ENCODE results near the gene RAB21. TPM values are rescaled to one million over a fixed set of nuclear protein-coding genes. Genes with fewer than 3 reads are reported as not detected.
"Not testable (repeated sequence)": the region's sequence is repeated elsewhere in the genome, so short reads cannot be mapped to it uniquely, and the experiment has no call there.

The RAB21 gene
- total and polyA plus RNA-seq, 8 donors = 4.0 to 38.1 (median 21.6) TPM

DNA sequence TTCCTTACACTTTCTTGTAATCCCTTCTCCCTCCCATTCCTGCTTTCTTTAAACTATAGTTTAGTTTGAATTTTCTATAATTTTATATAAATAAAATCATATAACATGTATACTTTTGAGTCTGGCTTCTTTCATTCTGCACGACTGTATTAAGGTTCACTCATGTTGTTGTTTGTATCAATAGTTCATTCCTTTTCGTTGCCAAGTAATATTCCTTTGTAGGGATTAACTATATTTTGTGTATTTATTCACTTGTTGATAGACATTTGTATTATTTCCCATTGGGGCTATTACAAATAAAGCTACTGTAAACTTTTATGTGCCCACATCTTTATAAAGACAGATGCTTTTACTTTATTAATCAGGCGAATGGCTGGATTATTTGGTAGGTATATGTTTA lies 45.5 kb downstream of the RAB21 start:
- no peaks in the 10 kb centered on the region for H3K4me1 ChIP-seq
- ATAC-seq = no peak
- TF ChIP-seq, protein P1, sequence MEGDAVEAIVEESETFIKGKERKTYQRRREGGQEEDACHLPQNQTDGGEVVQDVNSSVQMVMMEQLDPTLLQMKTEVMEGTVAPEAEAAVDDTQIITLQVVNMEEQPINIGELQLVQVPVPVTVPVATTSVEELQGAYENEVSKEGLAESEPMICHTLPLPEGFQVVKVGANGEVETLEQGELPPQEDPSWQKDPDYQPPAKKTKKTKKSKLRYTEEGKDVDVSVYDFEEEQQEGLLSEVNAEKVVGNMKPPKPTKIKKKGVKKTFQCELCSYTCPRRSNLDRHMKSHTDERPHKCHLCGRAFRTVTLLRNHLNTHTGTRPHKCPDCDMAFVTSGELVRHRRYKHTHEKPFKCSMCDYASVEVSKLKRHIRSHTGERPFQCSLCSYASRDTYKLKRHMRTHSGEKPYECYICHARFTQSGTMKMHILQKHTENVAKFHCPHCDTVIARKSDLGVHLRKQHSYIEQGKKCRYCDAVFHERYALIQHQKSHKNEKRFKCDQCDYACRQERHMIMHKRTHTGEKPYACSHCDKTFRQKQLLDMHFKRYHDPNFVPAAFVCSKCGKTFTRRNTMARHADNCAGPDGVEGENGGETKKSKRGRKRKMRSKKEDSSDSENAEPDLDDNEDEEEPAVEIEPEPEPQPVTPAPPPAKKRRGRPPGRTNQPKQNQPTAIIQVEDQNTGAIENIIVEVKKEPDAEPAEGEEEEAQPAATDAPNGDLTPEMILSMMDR (IDR thresholded peaks at IDR 0.05) = no peak
- H3K27ac ChIP-seq = no peak overlapping the region
- intact Hi-C loops (cut with DNase I) = no loop called here
- no peaks in the 10 kb centered on the region for H3K36me3 ChIP-seq
- no peaks in the 10 kb centered on the region for H3K9me3 ChIP-seq
- WGBS, 2 donors = 78 to 79% methylated on average over 3 of the region's 3 CpGs
- no peak for FAIRE-seq
- no peak for DNase-seq
- H3K27me3 ChIP-seq = no peaks in the 10 kb centered on the region
- H3K4me3 ChIP-seq = no peak overlapping the region

DNA sequence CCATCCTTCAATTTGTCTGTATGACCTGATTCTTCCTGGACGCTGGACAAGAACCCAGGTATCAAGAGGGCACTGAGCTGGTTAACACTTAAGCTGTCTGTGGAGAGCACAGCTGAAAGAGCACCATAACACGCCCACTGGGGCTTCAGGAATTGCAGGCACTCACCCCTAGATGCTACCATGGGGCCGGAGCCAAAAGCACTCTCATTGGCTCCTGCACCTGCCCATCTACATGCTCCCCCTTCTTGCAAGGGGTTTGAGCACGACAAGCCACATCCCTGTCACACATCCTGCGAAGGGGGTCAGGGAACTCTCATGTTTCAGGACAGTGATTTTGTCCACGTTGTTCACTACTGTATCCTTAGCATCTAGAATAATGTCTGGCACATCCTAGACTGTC lies 49.8 kb downstream of the RAB21 start:
- no peak overlapping the region for H3K4me3 ChIP-seq
- no peaks in the 10 kb centered on the region for H3K4me1 ChIP-seq
- no peak for DNase-seq
- H3K36me3 ChIP-seq = no peaks in the 10 kb centered on the region
- TF ChIP-seq, protein P1 (IDR thresholded peaks at IDR 0.05) = no peak
- WGBS, 2 donors = 51 to 63% methylated on average over 6 of the region's 6 CpGs
- no peak for ATAC-seq
- intact Hi-C loops (cut with DNase I) = no loop called here
- H3K27me3 ChIP-seq = no peaks in the 10 kb centered on the region
- H3K9me3 ChIP-seq = no peaks in the 10 kb centered on the region
- H3K27ac ChIP-seq = no peak overlapping the region
- FAIRE-seq = no peak

DNA sequence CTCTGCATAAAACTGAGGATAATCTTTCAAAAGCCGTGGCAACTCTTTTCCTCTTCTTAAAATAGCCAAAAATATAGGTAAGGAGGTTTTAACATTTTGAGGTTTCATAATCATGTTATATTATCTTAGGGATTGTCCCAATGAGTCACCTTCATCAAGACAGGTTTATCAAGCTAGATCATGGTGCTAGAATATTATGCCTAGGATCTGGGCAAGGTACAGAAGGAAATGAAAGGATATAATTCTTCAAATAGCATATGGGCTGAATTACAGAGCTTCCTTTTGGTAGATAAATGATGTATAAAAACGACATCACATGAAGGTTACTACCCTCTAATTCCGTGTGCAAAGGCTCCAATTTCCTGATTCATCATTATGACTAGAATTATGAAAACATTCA lies 56.3 kb downstream of the RAB21 start:
- intact Hi-C loops (cut with DNase I) = no loop called here
- ATAC-seq = no peak
- Histone ChIP-seq H3K4me3 (no peak overlapping the region), H3K4me1 (no peaks in the 10 kb centered on the region), H3K9me3 (no peaks in the 10 kb centered on the region), H3K27me3 (no peaks in the 10 kb centered on the region), H3K27ac (no peak overlapping the region), H3K36me3 (no peaks in the 10 kb centered on the region)
- TF ChIP-seq, protein P1 (IDR thresholded peaks at IDR 0.05) = no peak
- 32 to 37% methylated on average over 3 of the region's 3 CpGs for WGBS, 2 donors
- FAIRE-seq = no peak
- no peak for DNase-seq

DNA sequence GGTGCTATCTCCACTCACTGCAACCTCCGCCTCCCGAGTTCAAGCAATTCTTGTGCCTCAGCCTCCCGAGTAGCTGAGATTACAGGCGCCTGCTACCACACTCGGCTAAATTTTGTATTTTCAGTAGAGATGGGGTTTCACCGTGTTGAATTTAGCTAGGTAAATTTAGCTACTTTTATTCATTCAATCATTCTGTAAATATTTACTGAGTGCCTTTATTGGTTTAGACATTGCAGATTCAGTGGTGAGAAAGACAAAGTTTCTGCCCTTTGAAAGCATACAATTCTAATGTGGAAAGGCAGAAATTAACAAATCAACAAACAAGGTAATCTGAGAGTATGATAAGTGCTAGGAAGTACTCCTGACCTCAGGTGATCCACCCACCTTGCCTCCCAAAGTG lies 60.6 kb downstream of the RAB21 start:
- H3K27ac ChIP-seq; H3K27me3 ChIP-seq; ATAC-seq; intact Hi-C loops (cut with DNase I); DNase-seq; H3K36me3 ChIP-seq; H3K9me3 ChIP-seq; H3K4me1 ChIP-seq; H3K4me3 ChIP-seq; FAIRE-seq: not testable (repeated sequence)
- 51 to 61% methylated on average over 6 of the region's 6 CpGs for WGBS, 2 donors

DNA sequence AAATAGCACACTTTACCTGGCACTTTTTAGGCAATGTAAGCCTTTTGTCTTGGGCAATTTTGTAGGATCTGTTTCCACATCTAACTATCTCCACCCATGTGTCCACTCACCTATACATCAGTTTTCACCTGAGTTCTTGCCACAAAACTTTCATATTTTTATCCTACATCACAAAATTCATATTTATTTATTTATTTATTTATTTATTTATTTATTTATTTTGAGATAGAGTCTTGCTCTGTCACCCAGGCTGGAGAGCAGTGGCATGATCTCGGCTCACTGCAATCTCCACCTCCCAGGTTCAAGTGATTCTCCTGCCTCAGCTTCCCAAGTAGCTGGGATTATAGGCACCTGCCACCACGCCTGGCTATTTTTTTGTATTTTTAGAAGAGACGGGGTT lies 67.4 kb downstream of the RAB21 start:
- FAIRE-seq; intact Hi-C loops (cut with DNase I); H3K27me3 ChIP-seq: not testable (repeated sequence)

DNA sequence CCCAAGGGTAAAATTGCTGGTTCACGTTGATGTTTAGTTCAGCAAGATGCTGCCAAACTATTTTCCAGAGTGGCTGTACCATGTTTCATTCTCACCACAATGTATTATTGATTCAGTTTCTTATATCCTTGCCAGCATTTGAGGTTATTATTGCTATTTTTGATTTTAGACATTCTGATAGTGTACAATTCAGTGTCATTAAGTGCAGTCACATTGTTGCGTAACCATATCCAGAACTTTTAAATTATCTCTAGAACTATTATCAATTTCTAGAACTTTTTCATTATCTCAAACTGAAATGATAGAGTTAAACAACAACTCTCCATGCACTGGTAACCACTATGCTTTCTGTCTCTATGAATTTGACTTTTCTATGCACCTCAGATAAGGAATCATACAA lies 74.2 kb downstream of the RAB21 start:
- TF ChIP-seq, protein P1 (IDR thresholded peaks at IDR 0.05) = no peak
- 86 to 88% methylated on average over 2 of the region's 2 CpGs for WGBS, 2 donors
- H3K9me3 ChIP-seq = no peaks in the 10 kb centered on the region

More for the DNA sequence above, 67.4 kb downstream of the RAB21 start:
- not testable (repeated sequence) for H3K36me3 ChIP-seq, H3K4me1 ChIP-seq, H3K9me3 ChIP-seq, H3K27ac ChIP-seq, ATAC-seq, DNase-seq, H3K4me3 ChIP-seq
- WGBS, 2 donors = 96 to 97% methylated on average over 3 of the region's 3 CpGs

More for the DNA sequence above, 74.2 kb downstream of the RAB21 start:
- Histone ChIP-seq H3K36me3 (no peaks in the 10 kb centered on the region), H3K27me3 (no peaks in the 10 kb centered on the region), H3K4me1 (no peaks in the 10 kb centered on the region), H3K27ac (no peak overlapping the region), H3K4me3 (no peak overlapping the region)
- DNase-seq (no peak), ATAC-seq (no peak), FAIRE-seq (no peak)
- intact Hi-C loops (cut with DNase I) = no loop called here
